A549 (cell line): Measurements from ENCODE around the gene APLP2. TPM values are rescaled to one million over a fixed set of nuclear protein-coding genes. Genes with fewer than 3 reads are reported as not detected.

Source experiments
- ATAC-seq, 2 experiments: fragments of 200-7000 bp in 1 of 2; fragments of >200 bp in 1 of 2; cut with Nextera tagmentation in 1 of 2; cut with Tn5 transposase in 1 of 2; 3 replicates each; pipeline versions ENCODE4 v1.8.0 to v1.9.1; 2018 to 2020; ENCODE audit warnings: mild to moderate bottlenecking in 1 of 2, moderate library complexity in 1 of 2
- CTCF ChIA-PET: fragments of 300-600 bp; sonication (Branson Sonifier 250); formaldehyde crosslinking; extraction: SDS; loops from one replicate; lab custom pipeline; 2021; ENCODE audit warnings: antibody characterized with exemption, inconsistent platforms; lab: Yijun Ruan, JAX
- POLR2A ChIA-PET: fragments of 350-600 bp; formaldehyde crosslinking; extraction: SDS; loops from one replicate; lab custom pipeline; 2021; ENCODE audit warnings: antibody characterized with exemption, inconsistent platforms; lab: Yijun Ruan, JAX
- DNase-seq, 2 experiments: peaks; one replicate each; pipeline versions ENCODE4 v3.0.0 to v3.0.0-alpha.2; 2011 to 2016; ENCODE audit warnings: low read depth in 1 of 2, low spot score in 1 of 2
- FAIRE-seq: peaks from 2 replicates; lab custom pipeline; 2011; peaks lifted over from hg19 to GRCh38; lab: Jason Lieb, UNC
- H3K27ac ChIP-seq, 2 experiments: fragments of >200 bp; sonication (Bioruptor Twin); formaldehyde crosslinking; 3 replicates each; pipeline ENCODE4 v1.5.1; 2016 to 2017
- H3K4me1 ChIP-seq: fragments of >200 bp; sonication (Bioruptor Twin); formaldehyde crosslinking; 3 replicates; pipeline ENCODE4 v1.6.1; 2016
- H3K4me2 ChIP-seq: fragments of >200 bp; sonication (Bioruptor Twin); formaldehyde crosslinking; 3 replicates; pipeline ENCODE4 v1.6.1; 2016
- H3K4me3 ChIP-seq: fragments of >200 bp; sonication (Bioruptor Twin); formaldehyde crosslinking; 3 replicates; pipeline ENCODE4 v1.5.1; 2016
- H3K9me3 ChIP-seq: fragments of >200 bp; sonication (Bioruptor Twin); formaldehyde crosslinking; 3 replicates; pipeline ENCODE4 v1.6.1; 2016
- CBX2 ChIP-seq: fragments of 200-600 bp; sonication (generic); IDR thresholded peaks from 2 replicates; pipeline ENCODE4 v1.6.1; 2016; ENCODE audit warnings: low read depth, mild to moderate bottlenecking, borderline replicate concordance
- ELK1 ChIP-seq: fragments of 150-350 bp; IDR thresholded peaks from 2 replicates; pipeline ENCODE4 v1.6.1; 2014; ENCODE audit warnings: low read depth, mild to moderate bottlenecking, low read length
- EP300 ChIP-seq, 2 experiments: fragments of >200 bp; sonication (Bioruptor Twin); formaldehyde crosslinking; IDR thresholded peaks; 2 replicates in 1 of 2; 3 replicates in 1 of 2; pipeline ENCODE4 v1.6.1; 2016 to 2017
- FOSB ChIP-seq: fragments of 250-450 bp; sonication (Bioruptor Pico); IDR thresholded peaks from 2 replicates; pipeline ENCODE4 v1.5.0; 2020; ENCODE audit warnings: mild to moderate bottlenecking, moderate library complexity
- FOSL2 ChIP-seq, 2 experiments: fragments of 450-650 bp in 1 of 2; fragments of >200 bp in 1 of 2; sonication (Bioruptor Twin) in 1 of 2; formaldehyde crosslinking; IDR thresholded peaks; 2 replicates each; pipeline versions ENCODE4 v1.5.0 to v1.6.1; 2016 to 2020; ENCODE audit warnings: mild to moderate bottlenecking in 1 of 2, moderate library complexity in 1 of 2
- GATA3 ChIP-seq: IDR thresholded peaks from 2 replicates; pipeline ENCODE4 v1.6.1; 2012; ENCODE audit warnings: borderline replicate concordance
- HOXA7 ChIP-seq: fragments of 250-450 bp; sonication (Bioruptor Pico); IDR thresholded peaks from 2 replicates; pipeline ENCODE4 v1.5.0; 2020; ENCODE audit warnings: mild to moderate bottlenecking, moderate library complexity
- HOXB13 ChIP-seq: fragments of 250-450 bp; sonication (Bioruptor Pico); IDR thresholded peaks from 2 replicates; pipeline ENCODE4 v1.5.0; 2020; ENCODE audit warnings: low read depth, mild to moderate bottlenecking, moderate library complexity
- JUN ChIP-seq, 2 experiments: fragments of >200 bp; sonication (Bioruptor Twin); formaldehyde crosslinking; IDR thresholded peaks; 2 replicates in 1 of 2; 3 replicates in 1 of 2; pipeline ENCODE4 v1.6.1; 2016 to 2017
- MAFK ChIP-seq: fragments of 450-650 bp; IDR thresholded peaks from 2 replicates; pipeline ENCODE4 v1.6.1; 2014; ENCODE audit not compliant: partially characterized antibody
- MAX ChIP-seq: IDR thresholded peaks from 2 replicates; pipeline ENCODE4 v1.6.1; 2012
- NFE2L2 ChIP-seq: fragments of 150-350 bp; conservative IDR thresholded peaks from 2 replicates; pipeline ENCODE4 v1.6.1; 2014; ENCODE audit warnings: low read length
- PHF8 ChIP-seq: fragments of 200-600 bp; sonication (generic); IDR thresholded peaks from 2 replicates; pipeline ENCODE4 v1.6.1; 2016; ENCODE audit warnings: low read depth, mild to moderate bottlenecking, antibody characterized with exemption, moderate library complexity, borderline replicate concordance
- POLR2A ChIP-seq: IDR thresholded peaks from 2 replicates; pipeline ENCODE4 v1.6.1; 2012; ENCODE audit warnings: mild to moderate bottlenecking, low read length
- RAD21 ChIP-seq, 2 experiments: fragments of >200 bp in 1 of 2; sonication (Bioruptor Twin) in 1 of 2; formaldehyde crosslinking in 1 of 2; IDR thresholded peaks in 1 of 2; conservative IDR thresholded peaks in 1 of 2; 2 replicates in 1 of 2; 3 replicates in 1 of 2; pipeline ENCODE4 v1.6.1; 2012 to 2018; ENCODE audit warnings: inconsistent platforms in 1 of 2
- RARB ChIP-seq: fragments of 250-450 bp; sonication (Bioruptor Pico); IDR thresholded peaks from 2 replicates; pipeline ENCODE4 v1.8.0; 2021; ENCODE audit warnings: mild to moderate bottlenecking, moderate library complexity
- RCOR1 ChIP-seq: fragments of 150-350 bp; IDR thresholded peaks from 2 replicates; pipeline ENCODE4 v1.6.1; 2014; ENCODE audit warnings: antibody characterized with exemption, low read length, low read depth
- RFX5 ChIP-seq: fragments of 450-650 bp; IDR thresholded peaks from 2 replicates; pipeline ENCODE4 v1.7.1; 2014; ENCODE audit warnings: antibody characterized with exemption, mild to moderate bottlenecking, moderate library complexity
- SMC3 ChIP-seq: fragments of >200 bp; sonication (Bioruptor Twin); formaldehyde crosslinking; IDR thresholded peaks from 3 replicates; pipeline ENCODE4 v1.6.1; 2018; ENCODE audit warnings: inconsistent platforms
- ZFP36 ChIP-seq: fragments of 450-650 bp; IDR thresholded peaks from 2 replicates; pipeline ENCODE4 v1.6.1; 2014; ENCODE audit warnings: borderline replicate concordance; ENCODE audit not compliant: partially characterized antibody
- ZNF302 ChIP-seq: fragments of 250-450 bp; sonication (Bioruptor Pico); IDR thresholded peaks from 2 replicates; pipeline ENCODE4 v1.9.0; 2021; ENCODE audit warnings: inconsistent platforms, mild to moderate bottlenecking, moderate library complexity
- WGBS: methylation state at CpG from one replicate; pipeline ENCODE4 v1.1.6; 2017; ENCODE audit errors: missing lambda C conversion rate; 5-methylcytosine and 5-hydroxymethylcytosine counted together
- polyA plus RNA-seq, 4 experiments: library from polyadenylated mRNA; depleted of rRNA in 3 of 4; stranded (reverse); fragments of >200 nt; fragmentation: RNase III in 1 of 4; extraction: RNeasy Plus Mini Kit Qiagen cat#74134 plus additional on column Dnase treatment in 1 of 4; gene quantifications; 2 replicates in 3 of 4; 3 replicates in 1 of 4; pipeline ENCODE4 v1.2.3, GENCODE V29; 2011 to 2017
- TF ChIP-seq, protein P1 (sequence below): fragments of >200 bp; sonication (Bioruptor Twin); formaldehyde crosslinking; IDR thresholded peaks from 2 replicates; pipeline ENCODE4 v1.6.1; 2016
- TF ChIP-seq, protein P2 (sequence below): fragments of >200 bp; sonication (Bioruptor Twin); formaldehyde crosslinking; IDR thresholded peaks from 3 replicates; pipeline ENCODE4 v1.5.1; 2016
- TF ChIP-seq, protein P3 (sequence below): fragments of 450-650 bp; IDR thresholded peaks from 2 replicates; pipeline ENCODE4 v1.6.1; 2014; ENCODE audit warnings: antibody characterized with exemption

APLP2 gene
- polyA plus RNA-seq, 2 of the 4 experiments (the other 2 are of a cell fraction): 166 to 203 TPM

GRCh38 chr11:130157101-130157500 lies 87.4 kb downstream of the APLP2 start:
- Histone ChIP-seq H3K4me1 (peaks cover 14% of the 10 kb centered on the region), H3K4me3 (no peak overlapping the region), H3K4me2 (peak overlapping the region; percentile 50), H3K27ac (peak overlapping the region in 1 of 2 experiments; percentile 76; a peak in 1 of 6 replicates), H3K9me3 (no peaks in the 10 kb centered on the region)
- no peak for FAIRE-seq
- 87% methylated on average over 8 of the region's 8 CpGs for WGBS
- ChIA-PET POLR2A (no interaction called here), CTCF (interaction anchor here (0.8 to 1.1 kb wide), 3 partner anchors 9 to 372 kb away, joined by 3 to 4 read pairs (median 3); no protein-coding TSS in a partner anchor)
- TF ChIP-seq POLR2A: no peak
- TF ChIP-seq MAX: no peak
- TF ChIP-seq HOXA7 (CRISPR knock-in tag): no peak
- no peak for TF ChIP-seq HOXB13 (CRISPR knock-in tag)
- TF ChIP-seq EP300 (IDR thresholded peaks at IDR 0.05): no peak
- no peak for TF ChIP-seq FOSB
- no peak for TF ChIP-seq RARB (CRISPR knock-in tag)
- no peak for TF ChIP-seq ELK1
- TF ChIP-seq, protein P1, sequence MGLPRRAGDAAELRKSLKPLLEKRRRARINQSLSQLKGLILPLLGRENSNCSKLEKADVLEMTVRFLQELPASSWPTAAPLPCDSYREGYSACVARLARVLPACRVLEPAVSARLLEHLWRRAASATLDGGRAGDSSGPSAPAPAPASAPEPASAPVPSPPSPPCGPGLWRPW: no peak
- TF ChIP-seq RAD21 (conservative IDR thresholded peaks at IDR 0.05 in 1 of 2, IDR thresholded peaks at IDR 0.05 in 1 of 2): no peak
- no peak for TF ChIP-seq RFX5
- TF ChIP-seq, protein P2, sequence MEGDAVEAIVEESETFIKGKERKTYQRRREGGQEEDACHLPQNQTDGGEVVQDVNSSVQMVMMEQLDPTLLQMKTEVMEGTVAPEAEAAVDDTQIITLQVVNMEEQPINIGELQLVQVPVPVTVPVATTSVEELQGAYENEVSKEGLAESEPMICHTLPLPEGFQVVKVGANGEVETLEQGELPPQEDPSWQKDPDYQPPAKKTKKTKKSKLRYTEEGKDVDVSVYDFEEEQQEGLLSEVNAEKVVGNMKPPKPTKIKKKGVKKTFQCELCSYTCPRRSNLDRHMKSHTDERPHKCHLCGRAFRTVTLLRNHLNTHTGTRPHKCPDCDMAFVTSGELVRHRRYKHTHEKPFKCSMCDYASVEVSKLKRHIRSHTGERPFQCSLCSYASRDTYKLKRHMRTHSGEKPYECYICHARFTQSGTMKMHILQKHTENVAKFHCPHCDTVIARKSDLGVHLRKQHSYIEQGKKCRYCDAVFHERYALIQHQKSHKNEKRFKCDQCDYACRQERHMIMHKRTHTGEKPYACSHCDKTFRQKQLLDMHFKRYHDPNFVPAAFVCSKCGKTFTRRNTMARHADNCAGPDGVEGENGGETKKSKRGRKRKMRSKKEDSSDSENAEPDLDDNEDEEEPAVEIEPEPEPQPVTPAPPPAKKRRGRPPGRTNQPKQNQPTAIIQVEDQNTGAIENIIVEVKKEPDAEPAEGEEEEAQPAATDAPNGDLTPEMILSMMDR: no peak
- no peak for TF ChIP-seq CBX2
- no peak for TF ChIP-seq FOSL2 (IDR thresholded peaks at IDR 0.05)
- no peak for TF ChIP-seq FOSL2 (CRISPR knock-in tag; IDR thresholded peaks at IDR 0.05)
- TF ChIP-seq, protein P3, sequence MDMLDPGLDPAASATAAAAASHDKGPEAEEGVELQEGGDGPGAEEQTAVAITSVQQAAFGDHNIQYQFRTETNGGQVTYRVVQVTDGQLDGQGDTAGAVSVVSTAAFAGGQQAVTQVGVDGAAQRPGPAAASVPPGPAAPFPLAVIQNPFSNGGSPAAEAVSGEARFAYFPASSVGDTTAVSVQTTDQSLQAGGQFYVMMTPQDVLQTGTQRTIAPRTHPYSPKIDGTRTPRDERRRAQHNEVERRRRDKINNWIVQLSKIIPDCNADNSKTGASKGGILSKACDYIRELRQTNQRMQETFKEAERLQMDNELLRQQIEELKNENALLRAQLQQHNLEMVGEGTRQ: no peak
- no peak for TF ChIP-seq RCOR1
- TF ChIP-seq ZFP36: no peak
- no peak for DNase-seq
- no peak for ATAC-seq

DNA sequence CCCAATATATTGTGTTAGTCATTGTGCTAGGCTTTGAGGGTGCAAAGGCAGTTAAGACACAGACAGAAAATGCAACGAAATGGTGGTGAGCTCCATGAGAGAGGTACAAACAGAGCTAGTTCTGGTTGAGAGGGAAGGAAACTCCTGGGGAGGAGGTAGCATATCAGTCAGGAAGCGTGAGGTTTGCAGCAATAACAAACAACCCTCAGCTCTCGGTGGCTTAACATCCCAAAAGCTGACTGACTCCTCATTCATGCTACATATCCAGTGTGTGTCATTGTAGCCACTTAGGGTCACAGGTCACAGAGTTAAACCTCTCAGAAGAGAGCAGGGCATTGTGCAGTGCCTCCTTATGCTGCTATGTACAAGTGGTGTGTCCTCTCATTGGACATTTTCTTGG lies 88.1 kb downstream of the APLP2 start:
- FAIRE-seq (no peak), ATAC-seq (no peak), DNase-seq (no peak)
- H3K4me1 ChIP-seq: peaks cover 14% of the 10 kb centered on the region
- H3K27ac ChIP-seq: no peak overlapping the region
- H3K4me3 ChIP-seq: no peak overlapping the region
- ChIA-PET POLR2A (no interaction called here), CTCF (interaction anchor here (0.9 to 1.7 kb wide), 3 partner anchors 8 to 55 kb away, joined by 3 read pairs; no protein-coding TSS in a partner anchor)
- 65% methylated on average over 3 of the region's 3 CpGs for WGBS
- no peak overlapping the region for H3K4me2 ChIP-seq
- TF ChIP-seq SMC3: no peak
- TF ChIP-seq RFX5: no peak
- no peak for TF ChIP-seq MAX
- no peak for TF ChIP-seq GATA3
- no peak for TF ChIP-seq FOSL2 (IDR thresholded peaks at IDR 0.05)
- TF ChIP-seq FOSL2 (CRISPR knock-in tag; IDR thresholded peaks at IDR 0.05): no peak
- no peak for TF ChIP-seq ZNF302
- TF ChIP-seq, protein P2: no peak
- TF ChIP-seq PHF8: no peak
- TF ChIP-seq JUN (IDR thresholded peaks at IDR 0.05): no peak
- TF ChIP-seq NFE2L2: no peak
- no peak for TF ChIP-seq MAFK
- no peak for TF ChIP-seq RCOR1
- TF ChIP-seq RAD21 (conservative IDR thresholded peaks at IDR 0.05 in 1 of 2, IDR thresholded peaks at IDR 0.05 in 1 of 2): no peak
- no peaks in the 10 kb centered on the region for H3K9me3 ChIP-seq
